NCI-H748 (cell line): ENCODE measurements around the gene ANKRD31.

Source experiments
- DNase-seq: peaks from one replicate; lab custom pipeline; 2025; ENCODE audit not compliant: unreplicated experiment; lab: John Stamatoyannopoulos, UW

The ANKRD31 gene

DNA sequence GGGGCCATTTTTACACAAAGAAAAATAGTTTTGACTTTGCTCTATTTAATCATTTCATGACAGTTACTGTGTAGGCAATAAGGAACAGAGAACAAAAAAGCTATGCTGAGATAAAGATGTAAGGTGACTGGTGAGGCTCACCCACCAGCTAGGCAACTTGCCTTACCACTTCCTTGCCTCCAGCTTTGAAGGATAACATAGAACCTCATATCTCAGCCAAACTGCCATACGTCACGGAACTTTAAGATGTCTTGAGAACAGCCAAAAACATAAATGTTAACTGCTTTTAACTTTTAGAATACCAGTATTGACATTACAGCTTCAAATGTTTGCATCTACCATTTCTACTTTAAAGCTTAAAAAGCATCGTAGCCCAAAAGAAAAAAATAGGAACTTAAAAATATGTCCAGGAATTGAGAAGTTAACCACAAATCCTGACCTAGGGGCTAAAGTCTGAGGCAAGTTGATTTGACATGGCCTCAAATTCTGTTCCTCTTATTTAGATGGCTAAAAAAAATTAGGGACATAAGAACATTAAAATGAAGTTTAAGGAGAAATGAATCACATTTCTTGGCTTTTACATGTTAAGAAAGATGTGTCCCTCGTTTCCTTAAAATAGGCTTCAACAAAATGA, 176.6 kb downstream of the ANKRD31 start:
- no peak for DNase-seq

DNA sequence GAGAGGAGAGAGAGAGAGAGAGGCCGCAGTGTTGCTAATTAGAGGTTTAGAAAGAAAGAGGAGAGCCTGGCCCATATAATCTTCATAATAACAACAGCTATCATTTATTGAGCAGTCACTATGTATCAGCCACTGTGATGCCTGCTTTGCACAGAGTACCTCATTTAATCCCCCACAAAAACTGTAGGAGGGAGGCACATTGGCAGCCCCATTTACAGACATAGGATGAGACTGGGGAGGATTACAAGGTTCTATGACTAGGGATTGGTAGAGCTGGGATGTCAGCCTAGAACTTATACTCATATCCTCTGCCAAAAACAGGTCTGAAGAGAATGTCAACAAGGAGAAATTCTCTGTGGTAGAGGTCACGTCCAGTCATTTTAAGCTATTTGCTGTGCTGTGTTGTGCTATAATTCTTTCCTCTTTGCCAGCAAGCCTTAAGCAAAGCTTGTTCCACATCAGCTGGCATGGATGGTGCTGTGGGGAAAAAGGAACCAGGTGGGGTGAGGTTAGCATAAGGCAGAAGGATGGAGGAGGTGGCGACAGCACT, 177.6 kb downstream of the ANKRD31 start:
- DNase-seq, result no peak

DNA sequence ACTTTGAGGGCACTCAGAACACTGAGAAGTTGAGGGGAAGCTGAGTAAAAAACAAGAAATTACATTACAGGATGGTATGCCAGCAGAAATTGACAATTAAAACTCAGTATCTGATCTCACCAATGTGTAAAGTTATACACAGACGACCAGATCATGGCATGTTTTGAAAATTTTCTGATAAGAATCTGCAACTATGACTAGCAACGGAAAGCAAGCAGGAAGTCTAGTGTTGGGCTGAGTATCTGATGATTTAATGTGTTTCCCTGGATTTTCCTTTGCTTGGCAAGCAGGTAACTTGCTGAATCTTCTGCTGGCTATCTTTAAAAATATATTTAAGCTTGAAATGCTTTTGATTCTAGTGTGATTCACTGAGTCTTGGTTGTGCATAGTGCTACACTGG, 179.1 kb downstream of the ANKRD31 start:
- no peak for DNase-seq

DNA sequence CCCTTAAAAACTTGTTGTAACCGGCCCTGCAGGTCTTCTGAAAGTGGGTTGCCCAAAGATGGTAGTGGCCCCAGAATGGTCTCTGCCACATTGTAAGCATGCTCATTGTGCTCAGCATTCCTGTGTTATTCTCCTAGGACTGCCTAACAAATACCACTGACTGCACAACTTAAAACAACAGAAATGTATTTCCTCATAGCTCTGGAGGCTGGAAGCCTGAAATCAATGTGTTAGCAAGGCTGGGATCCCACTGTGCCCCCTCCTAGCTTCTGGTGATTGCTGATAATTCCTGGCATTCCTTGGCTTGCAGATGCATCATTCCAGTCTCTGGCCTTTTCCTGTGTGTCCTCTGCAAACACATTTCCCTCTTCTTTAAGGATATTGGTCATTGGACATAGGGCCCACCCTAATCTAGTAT, 180.9 kb downstream of the ANKRD31 start:
- no peak for DNase-seq

DNA sequence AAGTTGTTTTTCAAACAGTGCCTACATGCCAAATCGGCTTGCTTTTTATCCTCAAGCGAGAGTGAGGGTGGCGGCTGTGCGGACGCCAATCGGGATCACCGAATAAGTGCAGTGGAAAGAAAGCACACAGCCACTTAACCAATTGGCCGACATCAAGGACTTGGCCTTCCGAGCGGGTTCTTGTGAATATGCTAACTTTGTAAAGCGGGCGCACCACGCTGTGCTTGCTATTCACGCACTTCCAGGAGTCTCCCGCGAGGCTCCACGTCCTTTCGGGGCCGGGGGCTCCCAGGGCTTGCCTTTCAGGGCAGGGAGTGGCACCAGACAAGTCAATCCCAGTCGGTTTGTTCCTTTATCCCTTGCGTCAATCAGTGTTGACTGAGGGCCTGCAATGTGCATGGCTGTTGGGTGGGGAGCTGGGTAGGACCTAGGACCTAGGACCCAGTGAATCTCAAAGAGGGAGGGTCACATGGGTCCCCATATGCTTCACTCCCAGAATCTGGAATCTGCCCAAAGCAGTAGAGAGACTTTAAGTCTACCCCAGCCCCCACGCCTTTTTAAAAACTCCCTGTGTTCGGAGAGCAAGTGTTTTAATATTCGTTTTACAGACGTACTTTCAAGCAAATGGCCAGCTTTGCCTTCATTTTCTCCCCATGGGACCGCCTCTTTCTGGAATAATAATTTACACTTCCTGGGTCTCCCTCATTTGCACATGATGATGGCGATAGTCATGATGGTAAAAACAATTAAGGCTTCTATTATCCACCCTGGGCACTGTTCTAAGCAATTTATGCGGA, 182.3 kb downstream of the ANKRD31 start:
- peak; percentile 65 for DNase-seq

DNA sequence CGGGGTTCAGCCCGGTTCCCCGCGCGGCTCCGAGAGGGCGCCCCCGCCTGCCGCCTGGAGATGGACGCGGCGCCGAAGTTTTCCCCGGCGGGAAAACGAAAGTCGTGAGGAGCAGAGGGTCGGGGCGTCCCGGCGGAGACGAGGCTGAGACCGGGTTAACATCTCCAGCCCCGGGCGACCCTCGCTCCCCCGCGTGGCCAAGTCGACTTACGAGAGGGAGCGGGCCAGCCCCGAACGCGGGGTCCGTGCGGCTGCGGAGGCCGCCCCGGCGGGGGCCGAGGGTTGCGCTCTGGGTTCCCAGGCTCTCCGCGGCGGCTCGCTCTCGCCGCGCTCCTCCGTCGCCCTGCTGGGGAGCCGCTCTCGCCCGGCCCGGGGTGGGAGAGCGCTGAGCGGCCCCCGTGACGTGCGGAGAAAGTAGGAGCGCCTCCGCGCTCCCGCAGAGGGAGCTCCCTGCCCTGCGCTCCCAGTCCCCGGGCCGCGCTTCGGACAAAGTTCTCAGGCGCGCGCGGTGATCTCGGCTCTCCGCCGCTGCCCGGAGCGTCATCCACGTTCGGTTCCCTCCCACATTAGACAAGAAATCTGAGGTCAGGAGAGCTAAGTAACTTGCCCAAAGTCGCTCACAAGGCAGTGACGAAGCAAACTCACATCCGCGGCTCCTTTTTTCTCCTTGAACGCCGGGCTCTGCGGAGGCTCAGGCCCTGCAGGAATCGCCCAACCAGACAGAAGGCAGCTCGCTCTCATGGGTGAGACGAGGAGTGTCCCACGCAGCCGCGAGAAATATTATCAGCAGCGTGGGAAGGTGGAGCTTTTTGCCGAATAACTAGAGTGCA, 183.2 kb downstream of the ANKRD31 start:
- DNase-seq, result peak; percentile 69

DNA sequence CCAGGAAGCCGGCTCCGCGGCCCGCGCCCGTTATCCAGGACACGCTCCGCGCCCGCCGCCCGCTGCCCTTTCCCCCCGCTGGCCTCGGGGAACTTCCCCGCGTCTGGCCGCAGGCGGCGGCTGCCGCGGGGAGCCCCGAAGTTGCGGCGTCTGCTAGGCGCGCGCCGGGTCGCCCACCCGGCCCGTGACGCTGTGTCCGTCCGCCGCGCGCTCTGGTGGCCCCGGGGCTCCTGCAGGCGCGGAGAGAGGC, 183.7 kb downstream of the ANKRD31 start:
- peak; percentile 57 for DNase-seq

DNA sequence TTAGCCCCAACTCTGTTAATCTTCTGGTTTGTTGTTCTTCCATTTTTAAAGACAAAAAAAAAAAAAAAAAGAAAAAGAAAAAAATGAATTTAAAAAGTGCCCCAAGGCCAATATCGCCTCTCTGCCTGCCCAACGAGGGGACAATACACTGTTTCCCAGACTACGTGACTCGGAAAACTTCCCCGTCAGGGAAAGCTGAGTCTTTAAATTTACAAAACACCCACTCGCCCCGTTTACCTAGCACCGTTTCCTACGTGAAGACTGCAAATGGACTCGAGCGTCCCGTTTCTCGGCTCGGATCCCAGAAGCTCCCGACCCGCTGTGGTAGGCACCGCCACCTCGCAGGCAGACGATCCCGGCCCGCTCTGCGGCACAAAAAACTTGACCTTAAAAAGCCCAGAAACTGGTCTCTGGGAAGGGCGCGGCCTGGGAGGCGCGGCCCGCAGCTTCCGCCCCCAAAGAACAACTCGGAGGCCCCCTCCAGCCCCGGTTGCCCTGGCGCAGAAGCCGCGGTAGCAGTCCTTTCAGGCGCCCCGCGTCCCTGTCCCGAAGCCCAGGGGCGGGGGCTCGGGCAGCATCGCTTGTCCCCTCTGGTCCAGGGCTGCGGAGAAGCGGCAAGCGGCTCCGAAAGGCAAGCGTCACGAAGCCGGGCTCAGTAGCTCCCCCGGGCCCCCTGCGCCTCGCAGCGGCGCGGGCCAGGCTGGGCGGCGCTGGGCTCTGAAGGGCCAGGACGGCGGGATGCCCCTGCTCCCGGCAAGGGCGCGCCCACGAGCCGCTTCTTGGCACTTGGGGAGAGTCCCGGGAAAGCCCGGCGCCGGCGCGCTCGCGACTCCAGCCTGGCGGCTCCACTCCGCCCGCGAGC, 184.3 kb downstream of the ANKRD31 start, which contains the start of gene GCNT4:
GCNT4 (minus strand) TSS at position 367 of the 862 bp plus-strand sequence. CDS start 22,521 bp downstream, outside the sequence.
- DNase-seq, result peak; percentile 57

DNA sequence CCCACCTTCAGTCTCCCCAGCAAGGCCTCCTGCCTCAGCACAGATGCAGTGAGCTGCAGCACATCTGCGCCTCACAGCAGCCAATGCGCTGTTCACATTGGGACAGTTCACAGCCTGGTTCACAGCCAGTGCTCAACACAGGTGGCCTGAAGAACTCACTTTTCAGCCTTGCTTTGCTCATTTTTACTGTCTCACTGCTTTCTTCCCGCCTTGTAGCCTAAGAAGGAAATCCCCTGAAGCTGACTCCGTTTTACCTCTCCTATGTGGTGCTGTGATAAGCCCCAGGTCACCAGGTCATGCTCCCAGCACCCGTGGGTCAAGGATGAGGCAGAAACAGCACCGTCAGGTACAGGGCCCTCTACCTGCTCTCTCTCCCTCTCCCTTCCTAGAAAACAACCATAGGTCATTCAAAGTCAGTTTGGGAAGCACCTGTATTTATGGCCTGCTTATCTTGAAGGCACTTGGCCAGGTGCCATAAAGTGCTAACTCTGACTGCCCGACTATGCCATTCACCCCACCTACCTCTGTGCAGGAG, 185.4 kb downstream of the ANKRD31 start:
- DNase-seq, result peak; percentile 10

DNA sequence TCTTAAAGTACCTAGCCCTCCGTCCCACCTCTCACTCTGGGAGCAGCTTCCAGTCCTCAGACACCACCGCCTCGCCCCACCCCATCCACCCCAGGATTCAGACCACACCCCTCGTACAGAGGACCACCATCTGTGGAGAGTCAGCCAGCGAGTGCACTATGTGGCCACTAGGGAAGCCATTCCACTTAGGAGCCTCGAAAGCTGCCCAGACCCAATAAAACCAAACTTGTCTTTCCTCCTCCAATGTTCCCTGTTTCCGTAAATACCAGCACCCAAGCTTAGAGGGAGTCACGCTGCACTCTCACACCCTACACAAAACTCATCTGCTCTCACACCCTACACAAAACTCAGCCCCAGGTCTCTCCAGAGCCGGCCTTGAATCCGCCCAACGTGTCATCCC, 186.3 kb downstream of the ANKRD31 start:
- peak; percentile 27 for DNase-seq

DNA sequence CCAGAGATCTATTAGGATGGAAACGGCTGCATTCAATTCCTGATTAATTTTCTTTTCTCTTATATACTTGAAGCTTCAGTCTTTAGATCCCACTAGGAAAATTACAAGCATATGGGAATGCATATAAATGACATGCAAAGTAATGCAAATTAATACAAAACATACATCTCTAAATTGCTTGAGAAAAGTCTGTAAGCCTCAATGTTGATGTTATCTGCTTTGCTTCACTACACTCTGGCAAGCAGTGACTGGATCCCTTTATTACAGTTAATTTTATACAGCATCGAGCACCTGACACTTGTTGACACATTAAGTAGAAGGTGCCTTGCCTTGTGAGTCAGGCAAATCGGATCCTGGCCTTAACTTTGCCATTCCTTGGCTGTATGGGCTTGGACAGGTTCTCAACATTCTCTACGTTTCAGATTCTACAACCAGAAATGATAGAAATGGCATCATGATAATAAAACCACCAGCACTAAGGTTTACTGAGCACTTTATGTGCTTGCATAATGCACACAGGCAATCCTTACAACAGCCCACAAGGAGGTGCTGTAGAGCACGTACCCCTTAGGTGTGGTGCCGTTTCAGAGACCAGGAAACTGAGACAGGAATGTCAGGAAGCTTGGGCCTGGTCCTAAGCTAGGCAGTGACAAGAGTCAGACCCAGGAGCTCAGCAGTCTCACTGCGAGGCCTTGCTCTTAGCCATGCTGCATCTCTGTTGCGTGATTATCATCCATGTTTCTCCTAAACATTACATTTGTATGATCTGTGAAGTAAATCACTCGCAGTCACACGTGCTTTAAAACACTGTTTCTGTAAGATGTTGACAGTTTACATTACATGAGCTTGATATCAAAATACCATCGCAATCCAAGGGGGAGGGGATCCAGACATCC, 187.0 kb downstream of the ANKRD31 start:
- peak; percentile 76 for DNase-seq

DNA sequence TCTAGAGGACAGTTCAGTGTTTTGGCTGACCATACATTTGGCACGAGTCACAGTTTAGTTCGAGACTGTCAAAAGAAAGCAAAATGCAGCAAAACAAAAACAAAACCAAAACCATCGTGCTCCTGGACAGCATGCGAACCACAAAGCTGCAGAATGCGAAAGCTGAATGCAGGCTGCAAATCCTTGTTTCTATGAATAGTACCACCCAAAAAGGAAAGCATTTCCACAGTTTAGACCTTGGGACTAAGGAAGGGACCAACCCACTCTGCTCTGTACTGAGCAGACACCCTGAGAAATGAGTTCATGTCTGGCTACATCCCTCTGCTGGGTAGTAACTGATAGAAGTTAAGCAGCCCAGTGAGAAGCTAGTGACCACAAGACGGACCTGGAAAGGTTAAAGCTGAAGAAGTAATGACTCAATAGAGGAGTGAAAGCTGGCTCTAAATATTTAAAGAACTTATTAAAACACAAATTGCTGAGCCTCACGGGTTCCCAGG, 188.2 kb downstream of the ANKRD31 start:
- no peak for DNase-seq

DNA sequence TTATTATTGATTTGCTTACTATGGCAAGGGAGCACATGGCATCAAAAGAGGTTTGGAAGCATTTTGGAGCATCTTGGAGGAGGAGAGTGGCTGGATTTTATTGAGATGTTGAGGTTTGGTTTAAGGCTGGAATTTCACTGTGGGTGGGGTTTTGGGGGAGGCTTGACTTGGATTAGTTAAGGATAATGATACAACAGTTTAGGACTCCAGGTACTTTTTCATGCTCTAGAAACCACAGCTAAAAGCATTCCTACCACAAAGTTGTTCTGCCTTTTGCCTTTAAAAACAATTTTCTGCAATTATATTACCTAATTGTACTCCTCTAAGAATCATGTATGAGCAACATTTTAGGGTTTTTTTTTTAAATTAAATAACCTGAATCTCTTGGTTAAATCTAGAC, 189.3 kb downstream of the ANKRD31 start:
- DNase-seq, result no peak

DNA sequence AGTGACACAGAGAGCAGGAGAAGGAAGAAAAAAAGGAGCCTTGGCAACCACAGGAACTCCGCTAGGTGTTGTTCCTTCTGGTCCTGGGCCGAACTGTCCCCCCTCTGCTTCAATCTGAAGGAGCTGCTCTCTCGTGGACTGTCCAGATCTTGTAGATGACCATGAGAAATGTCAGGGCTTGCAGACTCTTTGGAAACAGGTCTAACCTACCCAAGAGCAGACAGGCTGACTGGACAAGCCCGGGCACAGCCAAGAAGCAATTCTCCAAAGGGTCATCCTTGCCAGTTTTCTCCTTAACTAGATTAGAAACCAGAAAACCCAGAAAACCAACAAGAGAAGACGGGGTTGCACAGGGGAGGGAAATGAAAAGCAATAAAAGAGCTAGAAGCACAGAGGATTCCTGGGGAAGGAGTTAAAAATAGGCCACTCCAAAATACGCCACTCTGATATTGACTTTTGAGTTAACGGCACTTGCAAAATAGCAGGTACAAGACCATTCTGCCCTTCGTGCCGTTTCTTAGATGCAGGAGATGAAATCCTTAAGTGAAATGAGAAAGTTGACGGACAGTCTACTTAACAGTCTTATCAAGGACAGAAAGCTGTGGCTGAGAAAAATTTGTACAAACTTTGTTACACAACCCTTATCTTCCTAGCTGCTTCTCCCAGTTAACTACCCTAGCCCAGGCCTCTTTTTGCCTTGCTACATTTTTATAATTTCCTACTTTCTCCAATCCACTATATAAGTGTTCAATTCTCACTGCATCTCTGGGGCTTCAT, 190.1 kb downstream of the ANKRD31 start:
- no peak for DNase-seq

DNA sequence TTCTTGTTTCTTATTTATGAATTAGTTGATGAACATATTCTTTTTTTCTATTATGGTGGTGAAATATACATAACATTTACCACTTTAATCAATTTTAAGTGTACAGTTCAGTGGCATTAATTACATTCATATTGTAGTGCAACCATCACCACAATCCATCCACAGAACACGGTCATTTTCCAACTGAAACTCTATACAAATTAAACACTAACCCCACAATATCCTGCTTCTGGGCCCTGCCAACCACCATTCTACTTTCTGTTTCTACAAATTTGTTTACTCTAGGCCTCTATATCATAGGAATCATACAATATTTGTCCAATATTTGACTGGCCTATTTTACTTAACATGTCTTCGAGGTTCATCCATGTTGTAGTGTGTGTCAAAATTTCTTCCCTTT, 191.6 kb downstream of the ANKRD31 start:
- no peak for DNase-seq

DNA sequence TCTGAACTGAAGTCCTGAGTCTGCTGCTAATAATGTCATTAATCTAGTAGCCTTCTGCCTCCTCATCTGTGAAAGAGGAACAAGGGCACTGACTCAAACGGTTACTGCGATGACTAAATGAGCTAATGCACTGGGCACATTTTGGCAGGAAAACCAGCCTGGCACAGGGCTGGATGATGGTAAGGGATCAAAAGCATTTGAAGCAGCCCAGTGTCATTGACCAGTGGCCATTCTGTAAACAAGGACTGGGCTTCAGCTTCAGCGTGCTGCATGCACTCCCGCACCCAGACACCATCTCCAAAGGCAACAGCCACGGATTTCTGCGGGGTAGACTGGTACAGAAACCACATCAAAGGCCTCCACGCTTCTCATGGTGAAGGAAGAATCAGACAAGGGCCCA, 192.3 kb downstream of the ANKRD31 start:
- DNase-seq, result no peak

DNA sequence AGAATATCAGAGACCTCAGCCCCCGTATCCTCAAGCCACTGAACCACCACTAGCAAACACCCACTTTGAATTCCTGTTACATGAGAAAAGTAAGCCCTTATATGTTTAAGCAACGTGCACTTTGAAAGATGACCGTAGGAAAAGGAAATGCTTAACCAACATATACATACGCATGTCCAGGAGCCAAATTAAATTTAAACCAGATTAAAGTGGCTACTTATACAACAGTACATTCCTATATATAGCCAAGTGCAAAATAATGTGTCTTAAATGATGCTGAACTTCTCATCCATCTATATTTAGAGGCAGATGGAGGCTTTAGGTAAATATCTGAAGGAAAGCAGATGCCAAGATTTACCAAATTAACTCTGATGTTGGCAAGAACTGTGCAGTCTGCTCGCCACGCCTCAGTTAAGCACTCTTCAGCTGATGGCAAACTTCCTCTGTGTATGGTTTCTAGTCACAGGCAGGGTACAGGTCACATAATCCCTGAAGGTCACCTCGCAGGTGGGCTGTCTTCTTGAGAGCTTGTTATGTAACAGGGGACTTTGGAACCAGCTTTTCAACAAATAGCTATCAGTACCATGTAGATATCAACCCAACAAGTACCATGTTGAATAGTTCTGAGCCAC, 192.9 kb downstream of the ANKRD31 start:
- DNase-seq, result no peak

DNA sequence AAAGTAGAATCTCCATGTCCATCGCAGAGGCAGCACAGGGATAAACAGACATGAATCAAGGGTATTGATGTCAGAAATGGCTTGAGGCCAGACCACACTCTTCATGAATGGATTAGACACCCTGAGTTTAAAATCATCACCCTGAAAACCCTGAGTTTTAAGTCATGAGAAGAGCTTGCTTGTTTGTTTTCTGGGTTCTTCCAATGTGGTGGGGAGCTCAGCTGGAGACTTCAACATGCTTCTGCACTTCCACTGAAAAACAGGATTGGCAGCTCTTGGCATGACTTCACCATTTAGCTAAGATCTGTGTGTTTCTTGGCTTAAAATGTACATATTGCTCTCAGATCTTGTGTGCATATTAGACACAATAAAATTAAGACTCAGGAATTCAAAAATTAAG, 194.2 kb downstream of the ANKRD31 start:
- no peak for DNase-seq
